Embryonic facial prominence (tissue), 1 donor: ENCODE results near the gene LIPN.
"Not testable (repeated sequence)": the region's sequence is repeated elsewhere in the genome, so short reads cannot be mapped to it uniquely, and the experiment has no call there.

ENCODE experiments used
- DNase-seq: peaks from one replicate; pipeline ENCODE4 v3.0.0-alpha.2; 2016; ENCODE audit errors: extremely low spot score

The LIPN gene, protein sequence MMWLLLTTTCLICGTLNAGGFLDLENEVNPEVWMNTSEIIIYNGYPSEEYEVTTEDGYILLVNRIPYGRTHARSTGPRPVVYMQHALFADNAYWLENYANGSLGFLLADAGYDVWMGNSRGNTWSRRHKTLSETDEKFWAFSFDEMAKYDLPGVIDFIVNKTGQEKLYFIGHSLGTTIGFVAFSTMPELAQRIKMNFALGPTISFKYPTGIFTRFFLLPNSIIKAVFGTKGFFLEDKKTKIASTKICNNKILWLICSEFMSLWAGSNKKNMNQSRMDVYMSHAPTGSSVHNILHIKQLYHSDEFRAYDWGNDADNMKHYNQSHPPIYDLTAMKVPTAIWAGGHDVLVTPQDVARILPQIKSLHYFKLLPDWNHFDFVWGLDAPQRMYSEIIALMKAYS

DNA sequence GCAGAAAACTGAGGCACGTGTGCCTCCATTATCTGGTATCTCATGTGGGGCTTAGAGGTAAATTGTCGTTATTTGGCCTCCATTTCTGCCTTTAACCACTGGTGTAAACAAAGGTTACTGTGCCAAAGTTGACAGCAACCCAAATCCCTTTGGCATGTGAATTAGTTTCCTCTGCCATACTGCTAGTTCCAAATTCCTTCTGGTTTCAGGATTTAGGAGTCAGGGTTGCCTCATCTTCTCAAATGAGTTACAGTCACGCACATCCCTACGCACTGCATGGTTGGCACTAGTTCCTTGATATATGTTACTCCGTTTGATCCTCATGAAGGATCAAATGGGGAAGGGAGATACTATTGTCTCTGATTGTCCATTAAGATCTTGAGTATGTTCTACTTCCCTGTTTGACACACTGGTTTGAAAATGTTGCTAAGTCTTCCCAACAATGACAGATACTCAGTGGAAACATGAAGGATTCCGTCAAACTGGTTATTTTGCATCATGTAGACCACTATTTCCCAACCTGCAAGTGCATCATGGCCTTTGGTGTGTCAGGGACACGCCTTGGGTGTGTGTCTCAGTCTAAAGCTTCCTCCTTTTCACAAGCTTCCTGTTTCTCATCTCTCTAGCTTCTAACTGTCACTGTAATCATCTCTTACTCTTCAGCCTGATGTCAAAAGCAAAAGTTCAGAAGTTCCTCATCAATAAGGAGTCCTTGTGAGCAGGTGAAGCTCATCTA, at the start of gene LIPN:
LIPN (plus strand) TSS at position 655 of the 736 bp plus-strand sequence. CDS start 1,386 bp downstream, outside the sequence.
- no peak for DNase-seq

DNA sequence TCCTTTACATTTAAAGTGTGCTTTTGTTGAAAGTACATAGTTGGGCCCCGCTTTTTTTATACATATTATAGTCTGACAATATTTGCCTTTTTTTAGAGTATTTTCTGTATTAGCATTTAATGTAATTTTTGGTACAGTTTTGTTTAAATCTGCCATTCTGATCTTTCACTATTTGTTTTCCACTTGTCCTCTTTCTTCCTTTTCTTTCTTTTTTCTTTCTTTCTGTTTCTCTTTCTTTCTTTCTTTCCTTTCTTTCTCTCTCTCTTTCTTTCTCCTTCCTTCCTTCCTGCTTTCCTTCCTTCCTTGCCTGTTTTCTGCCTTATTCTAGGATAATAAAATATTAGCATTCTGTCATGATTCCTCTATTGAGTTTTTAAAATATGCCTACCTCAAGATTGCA, 44.3 kb upstream of the LIPN start:
- no peak for DNase-seq

DNA sequence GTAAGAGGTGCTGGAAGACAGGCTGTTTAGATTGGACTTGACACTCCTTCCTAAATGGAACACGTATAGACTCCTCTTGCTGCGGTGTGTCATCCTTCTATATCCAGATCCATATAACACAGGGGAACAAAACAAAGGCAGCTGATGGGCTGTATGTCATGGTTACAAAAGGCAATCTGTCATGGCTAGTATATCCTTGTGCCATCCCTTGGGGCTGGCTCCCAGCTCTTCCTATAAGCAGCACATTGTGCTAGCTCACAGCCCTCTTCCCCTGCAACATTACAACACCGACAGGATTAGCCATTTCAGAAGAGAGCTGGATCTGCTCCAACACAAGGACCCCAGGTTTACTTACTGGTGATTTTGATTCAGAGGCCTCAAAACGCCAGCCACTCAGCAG, 38.4 kb upstream of the LIPN start:
- no peak for DNase-seq

DNA sequence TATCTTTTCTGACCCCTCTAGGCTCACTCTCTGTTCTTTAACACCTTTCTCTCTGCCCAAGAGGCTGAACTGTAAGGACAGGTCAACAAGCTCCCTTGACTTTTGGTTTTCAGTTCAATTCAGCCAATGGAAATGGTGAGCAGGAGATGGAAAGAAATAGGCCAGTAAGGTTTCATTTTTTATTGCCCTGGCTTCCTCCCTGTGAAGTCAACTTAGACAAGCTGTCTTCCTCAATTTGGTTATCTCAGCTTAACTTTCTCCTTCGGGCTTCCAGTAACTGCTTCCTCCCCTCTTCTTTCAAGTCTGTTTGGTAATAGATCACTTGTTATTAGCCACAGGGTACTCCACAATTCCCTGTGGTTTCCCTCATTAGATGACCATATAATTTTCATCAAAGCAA, 34.0 kb upstream of the LIPN start:
- DNase-seq, result no peak

DNA sequence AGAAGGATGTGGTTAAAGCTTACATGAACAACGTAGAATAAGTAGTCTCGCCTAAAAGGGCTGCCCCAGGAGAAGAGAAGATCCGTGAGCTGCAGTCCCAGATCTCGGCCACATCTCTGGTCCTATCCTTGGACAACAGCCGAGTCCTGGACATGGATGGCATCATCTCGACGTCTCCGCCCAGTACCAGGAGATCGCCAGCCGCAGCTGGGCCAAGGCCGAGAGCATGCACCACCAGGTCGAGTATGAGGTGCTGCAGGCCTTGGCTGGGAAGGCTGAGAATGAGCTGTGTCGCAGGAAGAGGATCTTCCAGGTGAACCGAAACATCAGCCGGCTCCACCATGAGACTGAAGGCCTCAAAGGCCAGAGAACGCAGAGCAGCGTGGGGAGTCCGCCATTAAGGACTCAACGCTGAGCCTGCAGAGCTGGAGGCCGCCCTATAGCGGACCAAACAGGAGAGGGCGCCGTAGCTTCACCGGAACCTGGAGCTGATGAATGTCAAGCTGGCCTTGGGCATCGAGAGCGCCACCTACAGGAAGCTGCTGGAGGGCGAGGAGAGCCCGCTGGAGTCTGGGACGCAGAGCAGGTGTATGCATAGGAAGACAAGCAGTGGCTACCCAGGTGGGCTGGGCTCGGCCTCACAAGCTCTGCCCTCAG, 31.6 kb upstream of the LIPN start:
- no peak for DNase-seq

DNA sequence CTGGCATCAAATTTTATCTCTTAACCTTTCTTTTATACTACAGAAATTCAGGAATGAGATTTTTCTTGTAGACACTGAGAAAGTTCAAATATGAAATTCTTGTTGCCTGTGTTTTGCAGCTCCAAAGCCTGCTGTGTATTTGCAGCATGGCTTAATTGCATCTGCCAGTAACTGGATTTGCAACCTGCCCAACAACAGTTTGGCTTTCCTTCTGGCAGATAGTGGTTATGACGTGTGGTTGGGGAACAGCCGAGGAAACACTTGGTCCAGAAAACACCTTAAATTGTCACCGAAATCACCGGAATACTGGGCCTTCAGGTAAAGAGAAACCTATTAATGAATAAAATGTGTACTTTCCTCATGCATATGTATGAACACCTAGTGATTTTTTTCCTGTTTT, 29.0 kb upstream of the LIPN start:
- no peak for DNase-seq

DNA sequence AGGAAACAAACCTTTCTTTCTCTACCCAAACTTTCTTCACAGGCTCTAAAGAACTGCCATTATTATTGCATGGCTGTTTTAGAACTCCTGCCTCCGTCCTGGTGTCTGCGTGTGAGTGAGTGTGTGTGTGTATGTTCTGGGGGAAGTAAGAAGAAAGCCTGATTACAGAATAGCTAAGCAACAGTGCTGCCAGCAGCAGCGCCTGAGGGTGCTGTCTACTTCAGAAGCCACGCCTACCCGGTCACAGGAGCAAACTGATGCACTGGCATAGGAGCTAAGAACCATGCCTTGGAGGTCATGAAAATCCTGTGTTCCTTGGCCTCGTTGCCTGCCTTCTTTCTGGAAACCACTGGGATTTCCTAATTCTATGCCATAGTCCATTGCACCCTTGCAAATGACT, 28.5 kb upstream of the LIPN start:
- no peak for DNase-seq

DNA sequence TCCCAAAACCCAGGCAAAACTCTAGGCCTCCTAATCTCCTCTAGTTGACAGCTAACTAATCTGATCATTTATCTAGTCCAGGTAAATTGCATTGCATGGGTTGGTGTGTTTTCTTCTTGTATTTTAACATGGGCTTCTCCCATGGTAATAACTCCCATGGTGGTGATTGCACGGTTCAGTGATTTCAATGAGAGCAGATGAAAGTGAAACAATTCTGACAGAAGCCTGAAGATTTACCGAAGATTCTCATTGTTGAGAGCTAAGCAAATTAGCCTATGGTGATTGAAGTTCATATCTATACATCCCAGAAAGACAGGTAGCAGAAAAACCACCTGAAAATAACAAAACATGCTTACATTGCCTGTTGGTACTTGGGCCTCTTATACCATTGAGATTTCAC, 26.6 kb upstream of the LIPN start:
- DNase-seq, result no peak

DNA sequence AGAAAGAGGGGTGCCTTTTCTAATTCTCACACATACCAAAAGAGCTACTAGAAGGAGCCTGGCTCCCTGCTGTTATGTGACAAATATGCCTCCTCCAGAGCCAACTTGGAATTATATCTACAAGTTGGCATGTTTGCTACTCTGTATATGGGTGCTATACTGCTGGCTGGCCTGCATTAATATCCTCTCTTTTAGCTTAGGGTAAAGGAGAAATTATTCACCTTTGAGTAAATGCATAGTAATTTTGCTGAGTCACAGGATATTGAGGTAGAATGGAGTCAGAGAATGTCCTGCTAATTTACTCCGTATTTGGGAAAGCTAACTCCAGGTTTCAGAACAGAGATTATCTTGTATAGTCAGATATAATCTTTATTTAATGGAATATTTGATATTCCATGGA, 24.2 kb upstream of the LIPN start:
- DNase-seq, result no peak

DNA sequence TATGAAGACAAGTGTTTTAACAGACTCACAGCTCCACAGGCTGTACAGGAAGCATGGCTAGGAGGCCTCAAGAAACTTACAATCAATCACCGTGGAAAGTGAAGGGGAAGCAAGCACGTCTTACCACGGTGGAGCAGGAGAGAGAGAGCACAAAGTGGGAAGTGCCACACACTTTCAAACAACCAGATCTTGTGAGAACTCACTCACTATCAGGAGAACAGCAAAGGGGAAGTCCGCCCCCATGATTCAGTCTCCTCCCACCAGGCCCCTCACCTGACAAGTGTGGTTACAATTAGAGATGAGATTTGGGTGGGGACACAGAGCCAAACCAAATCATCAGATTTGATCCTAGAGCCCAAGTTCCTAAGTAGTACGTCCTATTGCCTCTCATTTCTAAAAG, 17.9 kb upstream of the LIPN start:
- not testable (repeated sequence) for DNase-seq

DNA sequence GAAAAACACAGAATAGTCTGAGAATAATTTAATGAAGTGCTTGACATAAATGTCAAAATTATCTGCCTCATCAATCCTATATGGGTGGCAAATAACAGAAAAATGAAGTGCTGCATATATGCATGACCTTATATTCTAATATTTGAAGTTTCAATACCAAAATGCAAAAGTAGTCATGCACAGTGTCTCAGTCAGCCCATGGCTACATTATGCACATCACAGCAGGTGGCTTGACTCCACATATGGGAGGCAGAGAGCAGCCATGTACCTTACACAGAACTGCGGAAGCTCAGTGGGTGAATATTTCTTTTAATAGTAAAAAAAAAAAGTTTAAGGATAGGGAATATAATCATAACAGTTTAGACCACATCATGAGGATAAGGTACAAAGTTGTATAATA, 17.4 kb upstream of the LIPN start:
- DNase-seq, result no peak

DNA sequence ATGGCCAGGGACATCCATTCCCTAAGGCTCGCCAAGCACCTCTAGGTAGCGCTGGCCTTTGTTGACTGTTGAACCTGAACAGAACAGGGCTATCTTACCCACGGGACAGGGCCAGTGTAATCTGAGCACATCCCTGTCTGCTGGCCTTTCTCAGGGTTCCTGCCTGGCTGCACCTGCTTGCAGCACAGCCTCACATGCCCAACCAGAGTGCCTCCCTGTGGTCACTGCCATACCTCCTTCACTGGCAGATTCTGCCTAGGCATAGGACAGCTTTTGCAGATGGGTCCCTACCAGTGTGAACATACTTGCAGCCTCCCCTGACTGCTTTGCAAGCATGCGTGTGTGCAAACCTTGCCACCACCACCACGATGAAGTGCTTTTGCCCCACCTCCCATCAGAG, 15.8 kb upstream of the LIPN start:
- no peak for DNase-seq

DNA sequence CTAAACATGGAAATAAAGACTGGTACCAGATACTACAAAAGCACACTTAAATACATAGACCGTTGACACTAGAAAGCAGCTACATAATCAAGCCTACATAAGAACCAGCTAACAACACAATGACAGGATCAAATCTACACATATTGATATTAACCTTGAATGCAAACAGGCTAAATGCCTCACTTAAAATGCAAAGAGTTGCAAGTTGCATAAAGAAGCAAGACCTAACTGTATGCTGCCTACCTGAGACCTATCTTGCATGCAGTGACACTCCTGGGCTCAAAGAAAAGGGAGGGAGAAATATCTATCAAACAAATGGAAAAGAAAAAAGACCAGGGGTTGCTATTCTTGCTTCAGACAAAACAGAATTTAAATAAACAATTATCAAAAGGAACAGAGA, 14.2 kb upstream of the LIPN start:
- no peak for DNase-seq

DNA sequence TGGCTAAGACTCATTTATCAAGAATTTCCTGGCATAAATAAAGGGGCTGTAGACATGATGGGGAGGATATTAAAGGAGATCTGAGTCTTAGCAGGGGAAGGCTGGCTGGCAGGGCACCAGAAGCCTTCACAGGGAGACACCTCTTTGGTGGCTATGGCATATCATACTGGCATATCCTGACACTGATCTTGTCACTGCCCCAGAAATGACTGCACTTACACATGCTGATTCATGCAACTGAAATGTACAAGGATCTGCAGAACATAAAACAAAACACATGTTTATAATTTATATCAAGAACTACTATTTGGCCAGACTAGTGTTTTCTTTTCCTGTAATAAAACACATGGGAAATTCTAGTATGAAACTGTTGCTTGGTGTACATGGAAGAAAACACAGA, 5.5 kb upstream of the LIPN start:
- DNase-seq, result peak; percentile 50

DNA sequence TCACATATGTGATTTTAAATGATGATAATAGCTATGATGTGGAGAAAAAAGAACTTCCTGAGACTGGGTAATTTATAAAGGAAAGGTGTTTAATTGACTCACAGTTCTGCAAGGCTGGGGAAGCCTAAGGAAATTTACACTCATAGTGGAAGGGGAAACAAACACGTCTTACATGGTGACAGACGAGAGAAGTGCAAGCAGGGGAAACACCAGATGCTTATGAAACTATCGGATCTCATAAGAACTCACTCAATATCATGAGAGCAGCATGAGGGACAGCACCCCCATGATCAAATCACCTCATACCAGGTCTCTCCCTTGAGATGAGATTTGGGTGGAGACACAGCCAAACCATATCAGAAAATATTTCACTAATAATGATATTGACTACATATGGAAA, 4.1 kb upstream of the LIPN start:
- DNase-seq, result no peak

DNA sequence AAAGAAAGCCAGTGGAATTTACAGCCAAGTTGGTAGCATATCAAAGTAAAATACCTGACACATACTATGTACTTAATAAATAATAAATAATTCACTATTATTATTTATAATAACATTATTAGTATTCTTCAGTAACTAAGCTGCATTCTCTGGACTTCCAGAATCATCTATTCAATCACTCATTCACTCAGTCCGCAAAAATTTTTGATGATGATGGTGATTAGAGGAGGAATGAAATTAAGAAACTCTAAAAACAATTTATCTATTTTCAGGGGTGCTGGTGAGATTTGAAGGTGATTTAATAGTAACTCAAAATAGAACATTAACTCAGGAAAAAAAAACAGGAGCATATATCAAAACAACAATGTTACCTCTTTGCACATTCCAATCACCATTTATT, 3.2 kb upstream of the LIPN start:
- DNase-seq, result no peak

DNA sequence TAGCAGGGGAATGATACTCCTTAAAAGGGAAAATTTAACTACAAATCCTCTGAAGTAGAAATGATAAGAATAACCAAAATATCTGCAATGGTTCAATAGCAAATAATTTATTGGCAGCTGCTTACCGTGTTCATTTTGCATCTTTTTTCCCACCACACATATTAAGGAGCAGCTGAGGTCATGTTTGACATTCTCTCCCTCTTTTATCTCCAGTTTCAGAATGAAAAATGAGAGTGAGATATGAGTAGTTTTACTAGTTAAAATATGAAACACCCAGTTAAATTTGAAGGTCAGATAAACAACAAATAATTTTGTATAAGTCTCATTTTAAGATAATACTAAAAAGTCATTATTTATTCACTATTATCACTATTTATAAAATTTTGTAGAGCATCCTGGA, 3.1 kb downstream of the LIPN start:
- DNase-seq, result no peak

DNA sequence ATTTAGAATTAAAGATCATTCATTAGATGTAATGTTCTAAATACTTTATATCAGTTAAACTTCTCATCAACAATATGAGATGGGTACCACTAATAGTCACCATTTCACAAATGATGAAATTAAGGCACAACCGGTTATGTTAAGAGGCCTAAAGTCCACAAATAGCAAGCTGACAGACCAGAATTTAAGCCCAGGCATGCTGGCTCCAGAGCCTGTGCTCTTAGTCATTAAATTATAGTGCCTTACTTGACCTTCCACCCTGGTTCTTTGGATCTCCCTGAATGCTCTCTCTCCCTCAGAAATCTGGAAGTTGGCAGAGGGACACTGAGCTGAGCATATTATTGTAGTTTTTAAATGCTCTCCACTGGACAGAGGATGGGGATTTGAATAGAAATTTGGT, 3.6 kb downstream of the LIPN start:
- DNase-seq, result no peak

DNA sequence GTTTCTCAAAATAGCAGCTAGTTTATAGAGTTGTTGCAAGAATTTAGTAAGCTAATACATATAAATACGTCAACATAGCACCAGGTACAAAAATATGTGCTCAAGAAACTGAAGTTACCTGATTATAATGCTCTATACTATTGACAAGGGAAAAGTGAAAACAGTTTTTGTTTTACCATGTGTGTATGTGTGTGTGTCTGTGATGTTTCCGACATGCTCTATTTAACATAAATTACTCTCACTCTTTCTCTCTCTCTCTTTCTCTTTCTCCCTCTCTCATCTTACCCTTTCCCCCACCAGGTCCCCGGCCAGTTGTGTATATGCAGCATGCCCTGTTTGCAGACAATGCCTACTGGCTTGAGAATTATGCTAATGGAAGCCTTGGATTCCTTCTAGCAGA, 4.3 kb downstream of the LIPN start:
- DNase-seq, result no peak

DNA sequence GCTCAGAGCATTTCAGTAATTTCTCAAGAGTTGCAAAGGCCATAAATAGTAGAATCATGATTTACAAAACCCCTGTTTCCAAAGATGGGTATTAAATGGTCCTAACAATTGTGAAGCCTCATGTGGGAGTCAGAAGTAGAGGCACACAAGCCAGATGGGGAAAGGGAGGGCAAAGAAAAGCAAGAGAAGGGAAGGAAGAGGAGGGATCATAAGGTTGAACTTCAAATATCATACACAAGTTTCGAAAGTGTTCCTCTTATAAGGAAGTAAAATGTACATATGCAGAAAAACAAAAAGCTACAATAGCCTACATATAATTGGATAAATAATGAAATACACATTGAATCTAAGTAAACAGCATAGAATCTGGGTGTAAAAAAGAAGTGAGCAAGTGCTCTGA, 6.0 kb downstream of the LIPN start:
- no peak for DNase-seq

DNA sequence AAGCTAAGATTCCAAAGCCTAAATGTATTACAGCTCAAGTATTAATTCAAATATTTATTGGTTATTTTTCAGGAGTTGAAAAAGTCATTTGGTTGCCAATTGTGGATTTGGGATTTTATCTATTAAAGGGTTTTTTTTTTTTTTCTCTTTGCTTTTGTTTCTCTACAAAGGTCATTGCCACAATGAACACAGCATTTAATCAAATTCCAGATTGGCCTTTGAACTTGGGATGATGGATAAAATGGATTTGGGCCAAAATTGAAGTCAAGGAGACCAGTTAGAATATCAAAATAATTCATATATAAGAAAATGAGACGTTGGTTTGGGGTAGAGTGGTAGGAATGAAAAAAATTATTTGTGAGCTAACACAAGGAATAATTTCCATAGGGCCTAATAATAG, 9.6 kb downstream of the LIPN start:
- no peak for DNase-seq

DNA sequence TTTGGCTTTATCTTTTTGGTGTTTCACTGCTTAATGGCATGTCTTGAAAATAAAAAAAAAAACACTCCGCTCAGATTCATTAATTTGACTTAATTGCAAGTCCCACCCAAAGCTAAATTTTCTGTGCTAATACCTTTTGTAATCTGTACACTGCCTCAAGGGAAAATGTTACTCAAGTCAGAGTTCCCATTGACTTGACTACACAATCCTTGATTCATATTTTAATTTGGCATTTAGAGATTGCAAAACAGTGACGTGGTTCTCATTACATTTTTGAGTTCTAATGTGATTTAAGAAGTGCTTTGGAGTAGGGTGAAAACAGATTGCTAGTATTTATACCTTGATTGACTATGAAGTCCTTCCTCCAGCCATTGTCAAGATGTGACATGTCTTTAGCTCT, 21.4 kb downstream of the LIPN start:
- DNase-seq, result no peak

DNA sequence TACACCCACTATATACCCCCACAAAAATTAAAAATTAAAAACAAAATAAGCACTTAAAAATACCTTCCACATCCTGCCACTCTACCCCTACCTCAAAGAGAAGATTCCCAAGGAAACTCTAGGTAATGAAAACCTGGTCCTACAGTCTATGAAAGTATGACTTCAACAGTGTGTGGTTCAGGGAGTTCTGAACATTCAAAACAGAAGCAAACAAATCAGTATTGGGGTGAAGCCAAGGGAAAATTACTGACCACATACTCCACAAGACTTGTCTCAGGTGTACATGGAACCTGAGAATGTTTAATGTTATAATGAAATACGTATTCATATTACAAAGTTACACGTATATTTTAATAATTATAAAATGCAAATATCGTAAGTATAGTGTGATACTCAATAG, 22.4 kb downstream of the LIPN start:
- DNase-seq, result no peak
